Eye (tissue), 1 donor: ENCODE results near the gene CPLANE1.
"Not testable (repeated sequence)": the region's sequence is repeated elsewhere in the genome, so short reads cannot be mapped to it uniquely, and the experiment has no call there.

Source experiments
- DNase-seq: peaks from one replicate; pipeline ENCODE4 v3.0.0-alpha.2; 2015

CPLANE1 gene

GRCh38 chr5:37112383-37112991 lies 136.7 kb downstream of the CPLANE1 start:
- DNase-seq: no peak

- DNase-seq: no peak
Observed at GRCh38 chr5:37111426-37112382, 137.5 kb downstream of the CPLANE1 start.

GRCh38 chr5:37110135-37110534 lies 139.0 kb downstream of the CPLANE1 start:
- DNase-seq: no peak

- DNase-seq: no peak
Observed at GRCh38 chr5:37109338-37109737, 139.8 kb downstream of the CPLANE1 start.

- DNase-seq: no peak
Observed at GRCh38 chr5:37103302-37103701, 145.9 kb downstream of the CPLANE1 start.

- DNase-seq: not testable (repeated sequence)
Observed at GRCh38 chr5:37099267-37099666, 149.9 kb downstream of the CPLANE1 start.

GRCh38 chr5:37093795-37094194 lies 155.4 kb downstream of the CPLANE1 start:
- DNase-seq: not testable (repeated sequence)

GRCh38 chr5:37090781-37091180 lies 158.4 kb downstream of the CPLANE1 start:
- DNase-seq: no peak

- no peak for DNase-seq
Observed at GRCh38 chr5:37090123-37090726, 159.0 kb downstream of the CPLANE1 start.

- DNase-seq: no peak
Observed at GRCh38 chr5:37088009-37088408, 161.2 kb downstream of the CPLANE1 start.

- DNase-seq: no peak
Observed at GRCh38 chr5:37086466-37087173, 162.6 kb downstream of the CPLANE1 start.

GRCh38 chr5:37086026-37086425 lies 163.2 kb downstream of the CPLANE1 start:
- DNase-seq: not testable (repeated sequence)

- DNase-seq: not testable (repeated sequence)
Observed at GRCh38 chr5:37082977-37083376, 166.2 kb downstream of the CPLANE1 start.

- no peak for DNase-seq
Observed at GRCh38 chr5:37080697-37081096, 168.5 kb downstream of the CPLANE1 start.

- no peak for DNase-seq
Observed at GRCh38 chr5:37077146-37077545, 172.0 kb downstream of the CPLANE1 start.

GRCh38 chr5:37075399-37075950 lies 173.7 kb downstream of the CPLANE1 start:
- no peak for DNase-seq

GRCh38 chr5:37071901-37072581 lies 177.1 kb downstream of the CPLANE1 start:
- DNase-seq: no peak

GRCh38 chr5:37071487-37071886 lies 177.7 kb downstream of the CPLANE1 start:
- no peak for DNase-seq

GRCh38 chr5:37064442-37064841 lies 184.7 kb downstream of the CPLANE1 start:
- DNase-seq: no peak

GRCh38 chr5:37063739-37064138 lies 185.4 kb downstream of the CPLANE1 start:
- no peak for DNase-seq

- DNase-seq: no peak
Observed at GRCh38 chr5:37060030-37060429, 189.1 kb downstream of the CPLANE1 start.

GRCh38 chr5:37056762-37057161 lies 192.4 kb downstream of the CPLANE1 start:
- no peak for DNase-seq
